ELF-1 (cell line): Measurements from ENCODE around the gene NEK9.
"Not testable (repeated sequence)": the region's sequence is repeated elsewhere in the genome, so short reads cannot be mapped to it uniquely, and the experiment has no call there.

Source experiments
- DNase-seq: peaks from one replicate; pipeline ENCODE4 v3.0.0-alpha.2; 2016; ENCODE audit warnings: low read depth, low spot score

NEK9 gene

GRCh38 chr14:75144944-75145343 lies 18.1 kb upstream of the NEK9 start:
- no peak for DNase-seq

- DNase-seq, result no peak
These were observed 17.1 kb upstream of the NEK9 start for GRCh38 chr14:75143761-75144527.

- no peak for DNase-seq
These were observed 15.6 kb upstream of the NEK9 start for GRCh38 chr14:75142494-75142893.

GRCh38 chr14:75141967-75142366 lies 15.1 kb upstream of the NEK9 start:
- no peak for DNase-seq

GRCh38 chr14:75141062-75141461 lies 14.2 kb upstream of the NEK9 start:
- DNase-seq, result no peak

GRCh38 chr14:75140620-75141019 lies 13.8 kb upstream of the NEK9 start:
- DNase-seq, result no peak

GRCh38 chr14:75139185-75139584 lies 12.3 kb upstream of the NEK9 start:
- DNase-seq, result no peak

- DNase-seq, result no peak
These were observed 11.6 kb upstream of the NEK9 start for GRCh38 chr14:75138492-75138891.

- DNase-seq, result no peak
These were observed 7.8 kb upstream of the NEK9 start for GRCh38 chr14:75134644-75135043.

GRCh38 chr14:75133597-75133996 lies 6.7 kb upstream of the NEK9 start:
- no peak for DNase-seq

- peak; percentile 76 for DNase-seq
These were observed 5.7 kb upstream of the NEK9 start for GRCh38 chr14:75132382-75133086.

- DNase-seq, result no peak
These were observed 1.7 kb upstream of the NEK9 start for GRCh38 chr14:75128596-75128990.

- DNase-seq, result no peak
These were observed 1.2 kb upstream of the NEK9 start for GRCh38 chr14:75127903-75128595.

- DNase-seq, result not testable (repeated sequence)
These were observed 599 bp upstream of the NEK9 start for GRCh38 chr14:75127474-75127820.

GRCh38 chr14:75126121-75126544 lies 715 bp downstream of the NEK9 start:
- DNase-seq, result no peak

- no peak for DNase-seq
These were observed 1.2 kb downstream of the NEK9 start for GRCh38 chr14:75125617-75126016.

GRCh38 chr14:75123991-75124390 lies 2.9 kb downstream of the NEK9 start:
- no peak for DNase-seq

- DNase-seq, result no peak
These were observed 5.3 kb downstream of the NEK9 start for GRCh38 chr14:75121552-75121951.

- no peak for DNase-seq
These were observed 6.1 kb downstream of the NEK9 start for GRCh38 chr14:75120541-75121291.

GRCh38 chr14:75119056-75119455 lies 7.8 kb downstream of the NEK9 start:
- DNase-seq, result no peak

- no peak for DNase-seq
These were observed 12.8 kb downstream of the NEK9 start for GRCh38 chr14:75113932-75114539.

GRCh38 chr14:75109877-75110276 lies 17.0 kb downstream of the NEK9 start:
- no peak for DNase-seq
